KMS-11 (cell line): ENCODE measurements around the gene MCF2L.

Experiments
- H2AFZ ChIP-seq: fragments of 200-600 bp; sonication (generic); 2 replicates; pipeline ENCODE4 v1.6.1; 2016; ENCODE audit warnings: antibody characterized with exemption, mixed run types, low read depth
- H3K27ac ChIP-seq: fragments of 200-600 bp; sonication (generic); 2 replicates; pipeline ENCODE4 v1.6.1; 2016; ENCODE audit warnings: mild to moderate bottlenecking, mixed run types
- H3K27me3 ChIP-seq: fragments of 200-600 bp; sonication (generic); 2 replicates; pipeline ENCODE4 v1.6.1; 2017; ENCODE audit warnings: mild to moderate bottlenecking, low read depth, mixed run types, moderate library complexity; ENCODE audit not compliant: insufficient read depth
- H3K36me3 ChIP-seq: fragments of 200-600 bp; sonication (generic); 2 replicates; pipeline ENCODE4 v1.6.1; 2017; ENCODE audit warnings: mild to moderate bottlenecking, mixed run types; ENCODE audit not compliant: insufficient read depth
- H3K4me1 ChIP-seq: fragments of 200-600 bp; sonication (generic); 2 replicates; pipeline ENCODE4 v1.6.1; 2016; ENCODE audit warnings: mild to moderate bottlenecking, low read depth, mixed run types; ENCODE audit not compliant: poor library complexity, severe bottlenecking
- H3K4me2 ChIP-seq: fragments of 200-600 bp; sonication (generic); 2 replicates; pipeline ENCODE4 v1.7.0; 2016; ENCODE audit warnings: mild to moderate bottlenecking, mixed run types
- H3K4me3 ChIP-seq: fragments of 200-600 bp; sonication (generic); IDR thresholded peaks from 2 replicates; pipeline ENCODE4 v1.6.1; 2017; ENCODE audit warnings: low read depth, low read length, mixed read lengths; ENCODE audit not compliant: insufficient read depth
- H3K79me2 ChIP-seq: fragments of 200-600 bp; sonication (generic); 2 replicates; pipeline ENCODE4 v1.6.1; 2016; ENCODE audit warnings: low read depth, mixed run types; ENCODE audit not compliant: insufficient read depth
- H3K9ac ChIP-seq: fragments of 200-600 bp; sonication (generic); 2 replicates; pipeline ENCODE4 v1.6.1; 2016; ENCODE audit warnings: mild to moderate bottlenecking, mixed run types
- H4K20me1 ChIP-seq: fragments of 200-600 bp; sonication (generic); 2 replicates; pipeline ENCODE4 v1.6.1; 2016; ENCODE audit warnings: mild to moderate bottlenecking, mixed run types; ENCODE audit not compliant: insufficient read depth
- TF ChIP-seq, protein P1 (sequence below): fragments of 200-600 bp; sonication (generic); conservative IDR thresholded peaks from 2 replicates; pipeline ENCODE4 v1.6.1; 2017; ENCODE audit warnings: low read depth, mild to moderate bottlenecking, antibody characterized with exemption, low read length, moderate library complexity, mixed read lengths

MCF2L gene

DNA sequence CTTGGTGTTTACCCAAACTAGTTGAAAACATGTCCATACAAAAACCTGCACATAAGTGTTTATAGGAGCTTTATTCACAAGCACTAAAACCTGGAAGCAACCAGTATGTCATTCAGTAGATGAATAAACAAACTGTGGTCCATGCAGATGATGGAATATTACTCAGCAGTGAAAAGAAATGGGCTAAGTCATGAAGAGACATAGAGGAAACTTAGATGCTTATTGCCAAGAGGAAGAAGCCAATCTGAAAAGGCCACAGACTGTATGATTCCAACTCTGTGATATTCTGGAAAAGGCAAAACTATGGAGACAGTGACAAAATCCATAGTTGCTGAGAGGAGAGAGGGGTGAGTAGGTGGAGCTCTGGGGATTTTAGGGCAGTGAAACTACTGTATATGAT is 38.8 kb upstream of the MCF2L start:
- Histone ChIP-seq H3K27me3 (no peaks in the 10 kb centered on the region), H3K4me3 (no peak overlapping the region), H3K9ac (no peak overlapping the region), H2AFZ (peak overlapping the region; percentile 50; the same call in 1 of the 2 replicates), H3K4me1 (no peaks in the 10 kb centered on the region), H3K27ac (no peak overlapping the region), H4K20me1 (no peaks in the 10 kb centered on the region), H3K4me2 (no peak overlapping the region; the same call in 1 of the 2 replicates), H3K36me3 (no peaks in the 10 kb centered on the region), H3K79me2 (no peaks in the 10 kb centered on the region)
- TF ChIP-seq, protein P1, sequence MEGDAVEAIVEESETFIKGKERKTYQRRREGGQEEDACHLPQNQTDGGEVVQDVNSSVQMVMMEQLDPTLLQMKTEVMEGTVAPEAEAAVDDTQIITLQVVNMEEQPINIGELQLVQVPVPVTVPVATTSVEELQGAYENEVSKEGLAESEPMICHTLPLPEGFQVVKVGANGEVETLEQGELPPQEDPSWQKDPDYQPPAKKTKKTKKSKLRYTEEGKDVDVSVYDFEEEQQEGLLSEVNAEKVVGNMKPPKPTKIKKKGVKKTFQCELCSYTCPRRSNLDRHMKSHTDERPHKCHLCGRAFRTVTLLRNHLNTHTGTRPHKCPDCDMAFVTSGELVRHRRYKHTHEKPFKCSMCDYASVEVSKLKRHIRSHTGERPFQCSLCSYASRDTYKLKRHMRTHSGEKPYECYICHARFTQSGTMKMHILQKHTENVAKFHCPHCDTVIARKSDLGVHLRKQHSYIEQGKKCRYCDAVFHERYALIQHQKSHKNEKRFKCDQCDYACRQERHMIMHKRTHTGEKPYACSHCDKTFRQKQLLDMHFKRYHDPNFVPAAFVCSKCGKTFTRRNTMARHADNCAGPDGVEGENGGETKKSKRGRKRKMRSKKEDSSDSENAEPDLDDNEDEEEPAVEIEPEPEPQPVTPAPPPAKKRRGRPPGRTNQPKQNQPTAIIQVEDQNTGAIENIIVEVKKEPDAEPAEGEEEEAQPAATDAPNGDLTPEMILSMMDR: no peak

DNA sequence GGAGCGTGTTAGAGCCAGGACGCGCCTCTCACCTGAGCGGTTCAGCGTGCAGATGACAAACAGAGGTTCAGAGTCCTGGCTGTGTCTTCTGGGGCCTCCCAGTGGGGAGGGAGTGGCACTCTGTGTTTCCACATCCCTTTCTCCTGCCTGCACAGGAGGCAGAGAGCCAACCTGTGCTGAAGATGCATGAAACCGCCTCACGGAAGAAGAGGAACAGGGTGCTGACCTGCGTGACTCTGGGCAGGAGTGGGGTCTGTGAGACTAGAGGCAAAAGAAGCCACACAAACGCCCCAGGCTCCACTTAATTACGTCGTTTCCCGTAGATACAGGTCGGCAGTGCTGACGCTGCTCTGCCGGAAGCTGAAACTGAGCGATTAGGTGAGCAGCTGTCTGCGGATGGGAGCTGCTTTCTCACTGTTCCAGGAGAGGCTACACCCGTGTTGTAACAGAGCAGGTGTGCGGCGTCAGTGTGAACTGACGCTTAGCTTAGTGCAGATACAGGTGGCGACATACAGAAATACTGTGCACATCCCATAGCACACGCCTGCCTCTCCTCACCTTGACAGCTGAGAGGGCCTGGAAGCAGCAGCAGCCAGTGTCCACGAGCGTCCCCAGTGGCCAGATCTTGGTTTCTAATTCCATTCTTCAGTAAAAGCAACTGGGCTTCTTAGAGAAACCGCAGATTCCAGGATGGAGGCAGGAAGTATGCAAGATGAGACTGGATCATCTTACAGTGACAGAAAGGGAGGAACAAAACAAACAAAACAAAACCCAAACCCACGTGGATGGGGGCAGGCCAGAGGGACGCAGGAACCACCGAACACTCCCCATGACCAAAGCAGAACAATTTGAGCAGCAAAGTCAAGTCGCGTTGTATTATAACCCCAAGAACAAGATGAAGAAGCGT is 37.7 kb upstream of the MCF2L start:
- peak overlapping the region; percentile 50; the same call in 1 of the 2 replicates for H2AFZ ChIP-seq
- H4K20me1 ChIP-seq: no peaks in the 10 kb centered on the region
- no peak overlapping the region for H3K4me3 ChIP-seq
- no peaks in the 10 kb centered on the region for H3K27me3 ChIP-seq
- H3K79me2 ChIP-seq: no peaks in the 10 kb centered on the region
- H3K9ac ChIP-seq: no peak overlapping the region
- H3K27ac ChIP-seq: peak overlapping the region; percentile 3; the same call in 1 of the 2 replicates
- H3K36me3 ChIP-seq: no peaks in the 10 kb centered on the region
- H3K4me2 ChIP-seq: peak overlapping the region; percentile 82
- TF ChIP-seq, protein P1: peak; percentile 61
- H3K4me1 ChIP-seq: no peaks in the 10 kb centered on the region

DNA sequence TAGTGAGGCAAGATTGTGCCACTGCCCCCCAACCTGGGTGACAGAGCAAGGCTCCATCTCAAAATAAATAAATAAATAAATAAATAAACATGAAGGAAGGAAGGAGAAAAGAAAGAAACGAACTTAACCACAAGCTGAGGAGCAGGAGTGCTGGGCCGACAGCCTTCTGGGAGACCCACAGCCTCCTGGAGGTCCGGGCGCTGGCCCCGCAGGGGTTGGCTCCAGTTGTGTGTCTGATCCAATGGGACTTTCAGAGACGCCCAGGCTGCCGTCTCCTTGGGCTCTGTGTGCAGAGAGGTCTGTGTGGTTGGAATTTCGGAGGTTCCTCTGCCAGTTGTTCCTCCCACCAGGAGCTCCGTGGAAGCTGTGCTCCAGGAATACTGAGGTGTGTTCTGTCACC is 36.0 kb upstream of the MCF2L start:
- no peaks in the 10 kb centered on the region for H3K27me3 ChIP-seq
- H3K4me1 ChIP-seq: no peaks in the 10 kb centered on the region
- TF ChIP-seq, protein P1: no peak
- no peak overlapping the region for H3K4me2 ChIP-seq
- H3K4me3 ChIP-seq: no peak overlapping the region
- H2AFZ ChIP-seq: no peak overlapping the region
- H3K9ac ChIP-seq: no peak overlapping the region
- no peaks in the 10 kb centered on the region for H4K20me1 ChIP-seq
- H3K36me3 ChIP-seq: no peaks in the 10 kb centered on the region
- no peak overlapping the region for H3K27ac ChIP-seq
- no peaks in the 10 kb centered on the region for H3K79me2 ChIP-seq

DNA sequence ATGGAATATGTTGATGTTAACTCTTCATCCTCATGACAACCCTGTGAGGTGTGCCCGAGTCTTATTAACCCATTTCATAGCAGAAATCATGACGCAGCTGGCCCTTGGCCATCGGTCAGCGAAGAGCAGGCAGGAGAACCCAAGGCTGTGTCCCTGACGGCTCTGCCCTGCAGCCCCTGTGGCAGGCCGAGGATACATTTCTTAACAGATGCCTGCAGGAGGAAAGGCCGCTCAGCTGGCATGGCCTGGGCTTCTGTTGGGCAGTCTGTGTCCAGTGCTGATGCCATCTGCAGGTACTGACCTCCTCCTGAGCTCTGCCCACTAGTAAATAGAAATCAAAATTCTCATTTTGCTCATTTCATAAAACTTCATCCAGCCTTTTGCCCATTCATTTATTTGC is 35.4 kb upstream of the MCF2L start:
- Histone ChIP-seq H3K9ac (no peak overlapping the region), H3K4me1 (no peaks in the 10 kb centered on the region), H3K79me2 (no peaks in the 10 kb centered on the region), H3K4me2 (no peak overlapping the region), H3K27ac (no peak overlapping the region), H3K36me3 (no peaks in the 10 kb centered on the region), H2AFZ (no peak overlapping the region), H4K20me1 (no peaks in the 10 kb centered on the region), H3K4me3 (no peak overlapping the region), H3K27me3 (no peaks in the 10 kb centered on the region)
- TF ChIP-seq, protein P1: no peak
